Liver (tissue), 9 donors: ENCODE data around the gene TNFRSF25. TPM values are rescaled to one million over a fixed set of nuclear protein-coding genes. Genes with fewer than 3 reads are reported as not detected.

Experiments
- DNase-seq: peaks from one replicate; pipeline ENCODE4 v3.0.0-alpha.2; 2017; ENCODE audit warnings: low spot score
- H3K27ac ChIP-seq, 2 donors: one replicate each; pipeline ENCODE4 v1.7.0; 2013; ENCODE audit warnings: inconsistent platforms in 2 of 2, low read length in 2 of 2, control low read depth in 1 of 2, low read depth in 1 of 2, mild to moderate bottlenecking in 1 of 2
- H3K27me3 ChIP-seq, 4 donors: one replicate each; pipeline versions ENCODE4 v1.6.1 to v1.7.0; 2013; ENCODE audit warnings: low read length in 3 of 4, inconsistent platforms in 1 of 4, mild to moderate bottlenecking in 1 of 4, moderate library complexity in 1 of 4; ENCODE audit not compliant: control insufficient read depth in 4 of 4, insufficient read depth in 4 of 4
- H3K36me3 ChIP-seq, 4 donors: one replicate each; pipeline versions ENCODE4 v1.6.1 to v1.7.0; 2013; ENCODE audit warnings: low read length in 3 of 4, mild to moderate bottlenecking in 3 of 4, low read depth in 1 of 4, moderate library complexity in 1 of 4; ENCODE audit not compliant: control insufficient read depth in 4 of 4, insufficient read depth in 3 of 4
- H3K4me1 ChIP-seq, 4 donors: one replicate each; pipeline versions ENCODE4 v1.6.1 to v1.7.0; 2013; ENCODE audit warnings: low read length in 3 of 4, mild to moderate bottlenecking in 3 of 4, moderate library complexity in 1 of 4; ENCODE audit not compliant: control insufficient read depth in 4 of 4, insufficient read depth in 4 of 4
- H3K4me3 ChIP-seq, 3 donors: one replicate each; pipeline versions ENCODE4 v1.6.1 to v1.7.0; 2013; ENCODE audit warnings: low read length in 3 of 3, control low read depth in 1 of 3, low read depth in 1 of 3, mild to moderate bottlenecking in 1 of 3
- H3K9ac ChIP-seq, 2 donors: one replicate each; pipeline ENCODE4 v1.7.0; 2013; ENCODE audit warnings: low read length in 2 of 2, mild to moderate bottlenecking in 2 of 2, moderate library complexity in 2 of 2, control low read depth in 1 of 2, low read depth in 1 of 2
- H3K9me3 ChIP-seq, 4 donors: one replicate each; pipeline versions ENCODE4 v1.6.1 to v1.7.0; 2013; ENCODE audit warnings: low read length in 3 of 4; ENCODE audit not compliant: control insufficient read depth in 4 of 4
- EGR1 ChIP-seq, 2 donors: IDR thresholded peaks; 2 replicates each; pipeline ENCODE4 v1.6.1; 2016 to 2018; ENCODE audit warnings: antibody characterized with exemption in 2 of 2, low read depth in 2 of 2
- FOXA1 ChIP-seq: IDR thresholded peaks from 2 replicates; pipeline ENCODE4 v1.6.1; 2016; ENCODE audit warnings: antibody characterized with exemption
- FOXA2 ChIP-seq: IDR thresholded peaks from 2 replicates; pipeline ENCODE4 v1.6.1; 2016; ENCODE audit warnings: antibody characterized with exemption
- GABPA ChIP-seq, 2 donors: IDR thresholded peaks in 1 of 2; conservative IDR thresholded peaks in 1 of 2; 2 replicates each; pipeline ENCODE4 v1.6.1; 2016; ENCODE audit warnings: antibody characterized with exemption in 2 of 2, mild to moderate bottlenecking in 1 of 2, moderate library complexity in 1 of 2
- HNF4A ChIP-seq, 2 donors: conservative IDR thresholded peaks; 2 replicates each; pipeline ENCODE4 v1.6.1; 2016; ENCODE audit warnings: antibody characterized with exemption in 2 of 2, mild to moderate bottlenecking in 2 of 2
- HNF4G ChIP-seq: IDR thresholded peaks from 2 replicates; pipeline ENCODE4 v1.6.1; 2016; ENCODE audit warnings: antibody characterized with exemption
- JUND ChIP-seq, 2 donors: IDR thresholded peaks; 2 replicates each; pipeline ENCODE4 v1.6.1; 2016; ENCODE audit warnings: antibody characterized with exemption in 2 of 2
- NR2F2 ChIP-seq: IDR thresholded peaks from 2 replicates; pipeline ENCODE4 v1.6.1; 2016; ENCODE audit warnings: antibody characterized with exemption
- RAD21 ChIP-seq, 2 donors: IDR thresholded peaks; 2 replicates each; pipeline ENCODE4 v1.6.1; 2016; ENCODE audit warnings: antibody characterized with exemption in 2 of 2, mild to moderate bottlenecking in 2 of 2
- RXRA ChIP-seq, 2 donors: IDR thresholded peaks; 2 replicates each; pipeline ENCODE4 v1.6.1; 2017 to 2018; ENCODE audit warnings: antibody characterized with exemption in 2 of 2, mild to moderate bottlenecking in 1 of 2
- SP1 ChIP-seq: IDR thresholded peaks from 2 replicates; pipeline ENCODE4 v1.6.1; 2018; ENCODE audit warnings: antibody characterized with exemption, mild to moderate bottlenecking
- TAF1 ChIP-seq: conservative IDR thresholded peaks from 2 replicates; pipeline ENCODE4 v1.6.1; 2016; ENCODE audit warnings: antibody characterized with exemption, mild to moderate bottlenecking
- YY1 ChIP-seq: IDR thresholded peaks from 2 replicates; pipeline ENCODE4 v1.6.1; 2016; ENCODE audit warnings: antibody characterized with exemption, mild to moderate bottlenecking
- WGBS: extraction: QIAGEN DNeasy Blood & Tissue Kit; methylation state at CpG from one replicate; pipeline ENCODE4 v1.1.7; 2013; 5-methylcytosine and 5-hydroxymethylcytosine counted together
- polyA plus RNA-seq, 2 donors: library from polyadenylated mRNA; stranded (reverse) in 1 of 2; unstranded in 1 of 2; fragments of 200-250 nt in 1 of 2; fragments of >200 nt in 1 of 2; fragmentation: Nextera tagmentation in 1 of 2; extraction: Ambion mirVana in 1 of 2; gene quantifications; one replicate each; pipeline versions ENCODE4 v1.2.1 to v1.2.3, GENCODE V29; 2013 to 2015
- total RNA-seq, 2 donors: library from RNA; depleted of rRNA; stranded (reverse); fragments of >200 nt; gene quantifications; one replicate each; pipeline ENCODE4 v1.2.3, GENCODE V29; 2014
- TF ChIP-seq, protein P1 (sequence below): fragments of 150-350 bp; IDR thresholded peaks from 2 replicates; pipeline ENCODE4 v1.5.1; 2017; ENCODE audit warnings: improper control_type of control experiment, low read depth, low read length; ENCODE audit not compliant: missing input control
- TF ChIP-seq, protein P2 (sequence below): IDR thresholded peaks from 2 replicates; pipeline ENCODE4 v1.6.1; 2016; ENCODE audit warnings: antibody characterized with exemption
- TF ChIP-seq, protein P3 (sequence below): IDR thresholded peaks from 2 replicates; pipeline ENCODE4 v1.6.1; 2016; ENCODE audit warnings: antibody characterized with exemption
- TF ChIP-seq, protein P4 (sequence below): IDR thresholded peaks from 2 replicates; pipeline ENCODE4 v1.6.1; 2016; ENCODE audit warnings: antibody characterized with exemption, mild to moderate bottlenecking
- donor health status: healthy.
- donor health status: healthy.
- donor health status: healthy.
- donor health status: healthy.
- donor health status: healthy.

TNFRSF25 gene
- total and polyA plus RNA-seq, 4 donors: 0.78 to 2.6 (median 2.0) TPM

DNA sequence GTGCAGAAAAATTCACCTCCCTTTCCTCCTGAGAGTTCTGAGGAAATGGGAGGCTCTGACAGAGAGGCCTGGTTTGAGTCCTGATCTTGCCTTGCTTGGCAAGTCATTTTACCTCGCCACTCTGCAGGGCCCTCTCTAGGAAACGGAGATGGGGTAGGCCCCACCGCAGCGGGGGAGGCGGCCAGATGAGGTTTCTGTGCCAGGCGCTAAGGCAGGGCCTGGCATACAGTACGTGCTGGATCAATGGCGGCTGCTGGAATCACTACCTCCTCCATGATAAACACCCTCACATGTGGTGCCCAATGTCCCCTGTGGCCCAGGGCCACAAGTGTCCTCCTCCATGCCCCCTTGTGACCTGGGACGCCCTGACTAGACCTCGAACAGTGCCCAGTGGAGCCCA, 26.0 kb upstream of the TNFRSF25 start:
- H3K4me1 ChIP-seq: peaks cover 4 to 20% (median 14%) of the 10 kb centered on the region in 4 donors
- H3K4me3 ChIP-seq: no peak overlapping the region
- TF ChIP-seq TAF1 (no peak), HNF4G (no peak), YY1 (no peak), RXRA (IDR thresholded peaks at IDR 0.05) (no peak), HNF4A (conservative IDR thresholded peaks at IDR 0.05) (no peak), RAD21 (IDR thresholded peaks at IDR 0.05) (no peak)
- TF ChIP-seq, protein P1, sequence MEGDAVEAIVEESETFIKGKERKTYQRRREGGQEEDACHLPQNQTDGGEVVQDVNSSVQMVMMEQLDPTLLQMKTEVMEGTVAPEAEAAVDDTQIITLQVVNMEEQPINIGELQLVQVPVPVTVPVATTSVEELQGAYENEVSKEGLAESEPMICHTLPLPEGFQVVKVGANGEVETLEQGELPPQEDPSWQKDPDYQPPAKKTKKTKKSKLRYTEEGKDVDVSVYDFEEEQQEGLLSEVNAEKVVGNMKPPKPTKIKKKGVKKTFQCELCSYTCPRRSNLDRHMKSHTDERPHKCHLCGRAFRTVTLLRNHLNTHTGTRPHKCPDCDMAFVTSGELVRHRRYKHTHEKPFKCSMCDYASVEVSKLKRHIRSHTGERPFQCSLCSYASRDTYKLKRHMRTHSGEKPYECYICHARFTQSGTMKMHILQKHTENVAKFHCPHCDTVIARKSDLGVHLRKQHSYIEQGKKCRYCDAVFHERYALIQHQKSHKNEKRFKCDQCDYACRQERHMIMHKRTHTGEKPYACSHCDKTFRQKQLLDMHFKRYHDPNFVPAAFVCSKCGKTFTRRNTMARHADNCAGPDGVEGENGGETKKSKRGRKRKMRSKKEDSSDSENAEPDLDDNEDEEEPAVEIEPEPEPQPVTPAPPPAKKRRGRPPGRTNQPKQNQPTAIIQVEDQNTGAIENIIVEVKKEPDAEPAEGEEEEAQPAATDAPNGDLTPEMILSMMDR: no peak
- TF ChIP-seq, protein P2, sequence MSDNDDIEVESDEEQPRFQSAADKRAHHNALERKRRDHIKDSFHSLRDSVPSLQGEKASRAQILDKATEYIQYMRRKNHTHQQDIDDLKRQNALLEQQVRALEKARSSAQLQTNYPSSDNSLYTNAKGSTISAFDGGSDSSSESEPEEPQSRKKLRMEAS: no peak
- no peaks in the 10 kb centered on the region for H3K9me3 ChIP-seq
- H3K9ac ChIP-seq: no peak overlapping the region
- WGBS: 85% methylated on average over 10 of the region's 10 CpGs
- H3K27ac ChIP-seq: no peak overlapping the region
- no peaks in the 10 kb centered on the region for H3K27me3 ChIP-seq
- H3K36me3 ChIP-seq: no peaks in the 10 kb centered on the region
- DNase-seq: no peak

DNA sequence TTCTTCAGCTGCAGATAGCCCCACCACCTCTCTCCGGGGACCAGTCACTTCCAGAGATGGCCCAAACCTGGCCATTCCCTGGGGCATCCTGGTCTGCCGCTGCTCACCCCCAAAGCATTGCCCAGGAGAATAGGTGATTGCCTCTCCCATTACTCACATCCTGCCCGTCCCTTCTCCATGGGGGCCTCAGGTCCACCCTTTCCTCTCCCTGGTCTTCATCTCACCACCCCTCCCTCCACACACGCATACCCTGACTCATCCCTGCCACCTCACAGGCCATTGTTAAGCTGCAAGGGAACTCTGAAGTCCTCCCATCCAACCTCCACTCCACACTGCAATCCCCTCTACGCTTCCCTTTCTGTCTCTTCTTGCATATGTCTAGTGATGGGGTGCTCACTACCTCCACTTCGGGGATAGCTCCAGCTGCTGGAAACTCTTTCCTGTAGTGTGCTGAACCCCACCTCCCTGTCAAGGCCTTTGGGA, 25.5 kb upstream of the TNFRSF25 start, which contains the start of gene PLEKHG5:
PLEKHG5 (minus strand) TSS at position 188 of the 483 bp plus-strand sequence. CDS start 14,096 bp downstream, outside the sequence.
- H3K4me3 ChIP-seq: peak within 1 kb of the TSS; percentile 29 to 84 (median 42)
- peaks cover 4 to 19% (median 15%) of the 10 kb centered on the region in 4 donors for H3K4me1 ChIP-seq
- H3K27ac ChIP-seq: peak within 1 kb of the TSS in 1 of 2 donors; percentile 21
- H3K36me3 ChIP-seq: no peaks in the 10 kb centered on the region
- no peaks in the 10 kb centered on the region for H3K27me3 ChIP-seq
- peak within 1 kb of the TSS; percentile 19 to 43 for H3K9ac ChIP-seq
- TF ChIP-seq HNF4A (conservative IDR thresholded peaks at IDR 0.05): no peak
- no peak for TF ChIP-seq JUND (IDR thresholded peaks at IDR 0.05)
- WGBS: 86% methylated on average over 6 of the region's 6 CpGs
- DNase-seq: no peak
- no peaks in the 10 kb centered on the region for H3K9me3 ChIP-seq

DNA sequence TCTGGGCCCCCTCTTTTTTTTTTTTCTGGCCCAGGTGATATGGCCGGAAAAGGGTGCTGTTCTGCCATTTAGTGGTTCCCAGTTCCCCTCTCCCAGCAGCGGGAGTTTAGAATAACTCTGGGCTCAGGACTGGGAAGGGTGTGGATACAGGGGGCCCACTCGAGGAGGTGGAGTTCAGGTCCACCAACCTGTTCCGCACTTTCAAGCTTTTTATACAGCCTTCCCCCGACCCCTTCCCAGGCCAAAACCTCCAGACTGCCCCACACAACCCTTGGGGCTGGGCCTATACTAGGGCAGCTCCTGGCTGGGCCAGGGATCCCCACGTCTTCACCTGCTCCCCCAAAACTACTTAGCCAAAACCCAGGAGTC, 25.1 kb upstream of the TNFRSF25 start:
- Histone ChIP-seq H3K9ac (peak overlapping the region; percentile 19 to 43), H3K9me3 (no peaks in the 10 kb centered on the region), H3K36me3 (no peaks in the 10 kb centered on the region), H3K4me1 (peaks cover 4 to 24% (median 15%) of the 10 kb centered on the region in 4 donors), H3K27me3 (no peaks in the 10 kb centered on the region), H3K27ac (peak overlapping the region in 1 of 2 donors; percentile 21), H3K4me3 (peak overlapping the region; percentile 29 to 84 (median 42))
- 37% methylated on average over 6 of the region's 6 CpGs for WGBS
- DNase-seq: no peak
- TF ChIP-seq RXRA (IDR thresholded peaks at IDR 0.05) (no peak), JUND (IDR thresholded peaks at IDR 0.05) (no peak), FOXA1 (no peak), NR2F2 (no peak), FOXA2 (no peak), HNF4A (conservative IDR thresholded peaks at IDR 0.05) (no peak), YY1 (no peak), EGR1 (IDR thresholded peaks at IDR 0.05; ENCODE audit: low read depth in 2 of 2) (no peak), GABPA (IDR thresholded peaks at IDR 0.05 in 1 of 2, conservative IDR thresholded peaks at IDR 0.05 in 1 of 2) (no peak), RAD21 (IDR thresholded peaks at IDR 0.05) (no peak), HNF4G (no peak), SP1 (no peak)
- TF ChIP-seq, protein P2: no peak
- TF ChIP-seq, protein P1: no peak
- TF ChIP-seq, protein P3, sequence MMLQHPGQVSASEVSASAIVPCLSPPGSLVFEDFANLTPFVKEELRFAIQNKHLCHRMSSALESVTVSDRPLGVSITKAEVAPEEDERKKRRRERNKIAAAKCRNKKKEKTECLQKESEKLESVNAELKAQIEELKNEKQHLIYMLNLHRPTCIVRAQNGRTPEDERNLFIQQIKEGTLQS: no peak
- TF ChIP-seq, protein P4, sequence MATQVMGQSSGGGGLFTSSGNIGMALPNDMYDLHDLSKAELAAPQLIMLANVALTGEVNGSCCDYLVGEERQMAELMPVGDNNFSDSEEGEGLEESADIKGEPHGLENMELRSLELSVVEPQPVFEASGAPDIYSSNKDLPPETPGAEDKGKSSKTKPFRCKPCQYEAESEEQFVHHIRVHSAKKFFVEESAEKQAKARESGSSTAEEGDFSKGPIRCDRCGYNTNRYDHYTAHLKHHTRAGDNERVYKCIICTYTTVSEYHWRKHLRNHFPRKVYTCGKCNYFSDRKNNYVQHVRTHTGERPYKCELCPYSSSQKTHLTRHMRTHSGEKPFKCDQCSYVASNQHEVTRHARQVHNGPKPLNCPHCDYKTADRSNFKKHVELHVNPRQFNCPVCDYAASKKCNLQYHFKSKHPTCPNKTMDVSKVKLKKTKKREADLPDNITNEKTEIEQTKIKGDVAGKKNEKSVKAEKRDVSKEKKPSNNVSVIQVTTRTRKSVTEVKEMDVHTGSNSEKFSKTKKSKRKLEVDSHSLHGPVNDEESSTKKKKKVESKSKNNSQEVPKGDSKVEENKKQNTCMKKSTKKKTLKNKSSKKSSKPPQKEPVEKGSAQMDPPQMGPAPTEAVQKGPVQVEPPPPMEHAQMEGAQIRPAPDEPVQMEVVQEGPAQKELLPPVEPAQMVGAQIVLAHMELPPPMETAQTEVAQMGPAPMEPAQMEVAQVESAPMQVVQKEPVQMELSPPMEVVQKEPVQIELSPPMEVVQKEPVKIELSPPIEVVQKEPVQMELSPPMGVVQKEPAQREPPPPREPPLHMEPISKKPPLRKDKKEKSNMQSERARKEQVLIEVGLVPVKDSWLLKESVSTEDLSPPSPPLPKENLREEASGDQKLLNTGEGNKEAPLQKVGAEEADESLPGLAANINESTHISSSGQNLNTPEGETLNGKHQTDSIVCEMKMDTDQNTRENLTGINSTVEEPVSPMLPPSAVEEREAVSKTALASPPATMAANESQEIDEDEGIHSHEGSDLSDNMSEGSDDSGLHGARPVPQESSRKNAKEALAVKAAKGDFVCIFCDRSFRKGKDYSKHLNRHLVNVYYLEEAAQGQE: no peak
